Measurements from ENCODE around the gene HBM. TPM values are rescaled to one million over a fixed set of nuclear protein-coding genes. Genes with fewer than 3 reads are reported as not detected.

The HBM gene
- total and polyA plus RNA-seq, 10 of the 15 experiments (the other 5 are each of a cell fraction or from before 2014, with no cell fraction given): 0.23 TPM; not detected in 9

GRCh38 chr16:142405-142967 lies 23.3 kb upstream of the HBM start:
- TF ChIP-seq ATF7 (IDR thresholded peaks at IDR 0.05; ENCODE audit: low read depth) (no peak), SP1 (IDR thresholded peaks at IDR 0.05; ENCODE audit: low read depth, low read length) (no peak), CHD4 (IDR thresholded peaks at IDR 0.05) (no peak), ZNF687 (IDR thresholded peaks at IDR 0.05) (no peak), MEF2B (IDR thresholded peaks at IDR 0.05; ENCODE audit: partially characterized antibody, poor library complexity, severe bottlenecking) (no peak), WRNIP1 (IDR thresholded peaks at IDR 0.05; ENCODE audit: borderline replicate concordance, low read depth, low read length) (no peak), PAX8 (IDR thresholded peaks at IDR 0.05) (no peak), MTA2 (IDR thresholded peaks at IDR 0.05; ENCODE audit: low read depth) (no peak), CBX3 (IDR thresholded peaks at IDR 0.05; ENCODE audit: borderline replicate concordance, low read depth) (no peak)
- TF ChIP-seq, protein P1, sequence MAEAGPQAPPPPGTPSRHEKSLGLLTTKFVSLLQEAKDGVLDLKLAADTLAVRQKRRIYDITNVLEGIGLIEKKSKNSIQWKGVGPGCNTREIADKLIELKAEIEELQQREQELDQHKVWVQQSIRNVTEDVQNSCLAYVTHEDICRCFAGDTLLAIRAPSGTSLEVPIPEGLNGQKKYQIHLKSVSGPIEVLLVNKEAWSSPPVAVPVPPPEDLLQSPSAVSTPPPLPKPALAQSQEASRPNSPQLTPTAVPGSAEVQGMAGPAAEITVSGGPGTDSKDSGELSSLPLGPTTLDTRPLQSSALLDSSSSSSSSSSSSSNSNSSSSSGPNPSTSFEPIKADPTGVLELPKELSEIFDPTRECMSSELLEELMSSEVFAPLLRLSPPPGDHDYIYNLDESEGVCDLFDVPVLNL (IDR thresholded peaks at IDR 0.05; ENCODE audit: low read depth, low read length): no peak
- WGBS (ENCODE audit: insufficient coverage, insufficient replicate concordance, low lambda C conversion rate, missing lambda C conversion rate): 60% methylated on average over 11 of the region's 12 CpGs
- ChIA-PET SMC1A (ENCODE audit: uncharacterized antibody, unreplicated experiment) (no interaction called here), RAD21 (ENCODE audit: unreplicated experiment) (no interaction called here), POLR2A (no interaction called here), CTCF (interaction anchor here (0.9 kb wide), 1 partner anchor 17 kb away, joined by 3 read pairs; no protein-coding TSS in a partner anchor)
- FAIRE-seq (no peak), ATAC-seq (no peak), DNase-seq (ENCODE audit: low read depth, low spot score) (no peak)
- intact Hi-C loops (cut with micrococcal nuclease; ENCODE audit: unreplicated experiment) (no loop called here), in situ Hi-C loops (cut with MboI) (no loop called here)
- no peak overlapping the region for H2AFZ ChIP-seq (ENCODE audit: control insufficient read depth, low read depth, low read length)
- H3K4me3 ChIP-seq: no peak overlapping the region
- H3K4me1 ChIP-seq (ENCODE audit: control insufficient read depth, insufficient read depth, low read length): no peaks in the 10 kb centered on the region
- no peak overlapping the region for H3K9ac ChIP-seq (ENCODE audit: control insufficient read depth, insufficient read depth, low read length)
- no peaks in the 10 kb centered on the region for H3K27me3 ChIP-seq (replicated peaks in 1 of 2; ENCODE audit: control insufficient read depth in 2 of 2, insufficient read depth in 2 of 2, low read length in 1 of 2)
- H3K27ac ChIP-seq (ENCODE audit: control insufficient read depth, insufficient read depth): no peak overlapping the region
- no peaks in the 10 kb centered on the region for H4K20me1 ChIP-seq (ENCODE audit: control insufficient read depth, insufficient read depth)
- no peak overlapping the region for H3K4me2 ChIP-seq (ENCODE audit: control insufficient read depth, insufficient read depth)
- H3K79me2 ChIP-seq (ENCODE audit: control insufficient read depth, insufficient read depth, low read length): peaks cover 6% of the 10 kb centered on the region
- H3K36me3 ChIP-seq (ENCODE audit: control insufficient read depth in 2 of 2, insufficient read depth in 2 of 2, low read length in 1 of 2): no peaks in the 10 kb centered on the region
- no peaks in the 10 kb centered on the region for H3K9me3 ChIP-seq (replicated peaks; ENCODE audit: control insufficient read depth, insufficient read depth, low read length)
- BruUV-seq (replicated peaks): no TSS peak

Data from GM12878 (cell line).